Type B pancreatic cell (in vitro differentiated cells): ENCODE results near the gene MMP11. TPM values are rescaled to one million over a fixed set of nuclear protein-coding genes. Genes with fewer than 3 reads are reported as not detected.

Experiments used
- DNase-seq: peaks from one replicate; pipeline ENCODE4 v3.0.0; 2021; ENCODE audit warnings: mixed read lengths; ENCODE audit not compliant: unreplicated experiment; ENCODE audit errors: extremely low spot score
- H3K27ac Mint-ChIP-seq: 2 replicates; pipeline ENCODE4 v1.8.0; 2021; ENCODE audit warnings: mild to moderate bottlenecking, mixed read lengths
- H3K27me3 Mint-ChIP-seq: 2 replicates; pipeline ENCODE4 v1.8.0; 2021; ENCODE audit warnings: mixed read lengths
- H3K36me3 Mint-ChIP-seq: 2 replicates; pipeline ENCODE4 v1.8.0; 2021; ENCODE audit warnings: mixed read lengths
- H3K4me1 Mint-ChIP-seq: one replicate; pipeline ENCODE4 v1.8.0; 2021; ENCODE audit warnings: mixed read lengths; ENCODE audit not compliant: unreplicated experiment
- H3K4me3 Mint-ChIP-seq: 2 replicates; pipeline ENCODE4 v1.8.0; 2021; ENCODE audit warnings: mild to moderate bottlenecking, mixed read lengths
- H3K9me3 Mint-ChIP-seq: 2 replicates; pipeline ENCODE4 v1.8.0; 2021; ENCODE audit warnings: mixed read lengths
- CTCF ChIP-seq: fragments of 200-600 bp; sonication (generic); conservative IDR thresholded peaks from 2 replicates; pipeline ENCODE4 v1.5.0; 2021; ENCODE audit warnings: antibody characterized with exemption, mild to moderate bottlenecking
- total RNA-seq: library from RNA; stranded (reverse); gene quantifications from 2 replicates; pipeline ENCODE4 v1.2.1, GENCODE V29; 2021; ENCODE audit warnings: low replicate concordance

Gene MMP11
- total RNA-seq, 1 donor from 2014 or later: 31.6 TPM

GRCh38 chr22:23774922-23775436 lies 2.3 kb downstream of the MMP11 start:
- TF ChIP-seq CTCF: no peak
- peak overlapping the region; percentile 79 for H3K4me3 Mint-ChIP-seq
- peak overlapping the region; percentile 62 for H3K27ac Mint-ChIP-seq
- no peaks in the 10 kb centered on the region for H3K36me3 Mint-ChIP-seq
- DNase-seq: no peak
- H3K27me3 Mint-ChIP-seq: peaks cover 6% of the 10 kb centered on the region
- H3K9me3 Mint-ChIP-seq: no peaks in the 10 kb centered on the region
- H3K4me1 Mint-ChIP-seq: peaks cover 24% of the 10 kb centered on the region

GRCh38 chr22:23775779-23776375 lies 3.2 kb downstream of the MMP11 start:
- peaks cover 24% of the 10 kb centered on the region for H3K4me1 Mint-ChIP-seq

GRCh38 chr22:23777776-23778576 lies 5.3 kb downstream of the MMP11 start:
- no peak for DNase-seq

More at GRCh38 chr22:23775779-23776375, 3.2 kb downstream of the MMP11 start:
- H3K9me3 Mint-ChIP-seq: no peaks in the 10 kb centered on the region
- TF ChIP-seq CTCF: no peak
- H3K27ac Mint-ChIP-seq: no peak overlapping the region
- no peak overlapping the region for H3K4me3 Mint-ChIP-seq
- no peak for DNase-seq
- no peaks in the 10 kb centered on the region for H3K36me3 Mint-ChIP-seq
- peaks cover 6% of the 10 kb centered on the region for H3K27me3 Mint-ChIP-seq

GRCh38 chr22:23778577-23778900 lies 5.9 kb downstream of the MMP11 start:
- Mint-ChIP-seq H3K4me3 (no peak overlapping the region), H3K36me3 (no peaks in the 10 kb centered on the region), H3K27ac (no peak overlapping the region), H3K4me1 (peaks cover 22% of the 10 kb centered on the region), H3K9me3 (no peaks in the 10 kb centered on the region), H3K27me3 (peaks cover under 1% of the 10 kb centered on the region)
- TF ChIP-seq CTCF: no peak
- no peak for DNase-seq

More at GRCh38 chr22:23777776-23778576, 5.3 kb downstream of the MMP11 start:
- Mint-ChIP-seq H3K4me1 (peaks cover 27% of the 10 kb centered on the region), H3K27me3 (peaks cover 6% of the 10 kb centered on the region), H3K4me3 (no peak overlapping the region), H3K36me3 (no peaks in the 10 kb centered on the region), H3K27ac (no peak overlapping the region), H3K9me3 (no peaks in the 10 kb centered on the region)
- TF ChIP-seq CTCF: no peak

- Mint-ChIP-seq H3K27ac (no peak overlapping the region), H3K36me3 (no peaks in the 10 kb centered on the region), H3K4me1 (peaks cover 20% of the 10 kb centered on the region), H3K4me3 (no peak overlapping the region), H3K27me3 (no peaks in the 10 kb centered on the region), H3K9me3 (no peaks in the 10 kb centered on the region)
- DNase-seq: no peak
- TF ChIP-seq CTCF: no peak
Observed at GRCh38 chr22:23779083-23779482, 6.4 kb downstream of the MMP11 start.
